Left colon (tissue), 2 donors: ENCODE results near the gene PUS1. TPM values are rescaled to one million over a fixed set of nuclear protein-coding genes. Genes with fewer than 3 reads are reported as not detected.
"Not testable (repeated sequence)": the region's sequence is repeated elsewhere in the genome, so short reads cannot be mapped to it uniquely, and the experiment has no call there.

Experiments used
- ATAC-seq: fragments of 200-7000 bp; cut with Tn5 transposase; one replicate; pipeline ENCODE4 v1.9.1; 2020; ENCODE audit warnings: mild to moderate bottlenecking, moderate library complexity
- DNase-seq, 2 donors: peaks; one replicate each; pipeline ENCODE4 v3.0.0-alpha.2; 2020
- intact Hi-C, 2 donors: fragments of 100-400 bp; cut with DNase I in 1 of 2; cut with micrococcal nuclease in 1 of 2; formaldehyde crosslinking; loops; one replicate each; pipeline versions ENCODE4 v1.11.2 to v1.14.0; 2022; cut with DNase I, micrococcal nuclease
- total RNA-seq, 2 donors: library from RNA; stranded (reverse); fragmentation: NEBNext Ultra II Directional; extraction: Animal tissue kit (Norgen Biotek cat#: 25700); gene quantifications; one replicate each; pipeline ENCODE4 v1.2.1, GENCODE V29; 2021
- donor health status: DM: no; HTN: no; CAD: no.
- donor health status: DM: yes; HTN: yes; CAD: no.

PUS1 gene
- total RNA-seq, 2 donors from 2014 or later = 19.7 to 31.8 TPM

DNA sequence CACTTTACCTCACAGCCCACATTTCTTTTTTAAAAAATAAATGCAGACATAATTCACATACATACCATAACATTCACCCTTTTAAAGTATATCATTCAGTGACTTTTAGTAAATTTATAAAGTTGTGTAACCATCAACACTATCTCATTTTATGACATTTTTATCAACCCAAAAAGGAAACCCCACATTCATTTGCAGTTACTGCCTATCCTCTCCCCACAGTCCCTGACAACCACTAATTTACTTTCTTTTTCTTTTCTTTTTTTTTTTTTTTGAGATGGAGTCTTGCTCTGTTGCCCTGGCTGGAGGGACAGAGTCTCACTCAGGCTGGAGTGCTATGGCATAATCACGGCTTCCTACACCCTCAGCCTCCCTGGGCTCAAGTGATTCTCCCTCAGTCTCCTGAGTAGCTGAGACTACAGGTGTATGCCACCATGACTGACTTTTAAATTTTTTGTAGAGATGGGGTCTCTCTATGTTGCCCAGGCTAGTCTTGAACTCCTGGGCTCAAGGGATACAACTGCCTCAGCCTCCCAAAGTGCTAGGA lies 19.2 kb downstream of the PUS1 start:
- intact Hi-C loops = no loop called here
- ATAC-seq (no peak), DNase-seq (no peak)

DNA sequence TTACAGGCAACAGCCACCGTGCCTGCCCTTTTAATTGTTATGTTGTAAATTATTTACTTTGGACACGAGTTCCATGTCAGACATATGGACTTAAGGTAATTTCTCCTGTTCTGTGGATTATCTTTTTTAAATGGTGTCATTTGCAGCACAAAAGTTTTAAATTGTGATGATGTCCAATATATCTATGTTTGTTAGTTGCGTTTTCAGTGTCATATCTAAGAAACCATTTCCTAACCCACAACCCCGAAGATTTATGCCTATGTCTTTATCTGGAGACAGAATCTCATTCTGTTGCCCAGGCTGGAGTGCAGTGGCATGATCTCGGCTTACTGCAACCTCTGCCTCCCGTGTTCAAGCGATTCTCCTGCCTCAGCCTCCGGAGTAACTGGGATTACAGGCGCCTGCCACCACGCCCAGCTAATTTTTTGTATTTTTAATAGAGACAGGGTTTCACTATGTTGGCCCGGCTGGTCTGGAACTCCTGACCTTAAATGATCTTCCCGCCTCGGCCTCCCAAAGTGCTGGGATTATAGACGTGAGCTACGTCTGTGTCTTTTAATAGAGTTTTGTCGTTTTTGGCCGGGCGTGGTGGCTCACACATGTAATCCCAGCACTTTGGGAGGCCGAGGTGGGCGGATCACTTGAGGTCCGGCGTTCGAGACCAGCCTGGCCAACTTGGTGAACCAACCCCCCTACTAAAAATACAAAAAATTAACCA lies 19.8 kb downstream of the PUS1 start:
- DNase-seq, intact Hi-C loops, ATAC-seq: not testable (repeated sequence)

DNA sequence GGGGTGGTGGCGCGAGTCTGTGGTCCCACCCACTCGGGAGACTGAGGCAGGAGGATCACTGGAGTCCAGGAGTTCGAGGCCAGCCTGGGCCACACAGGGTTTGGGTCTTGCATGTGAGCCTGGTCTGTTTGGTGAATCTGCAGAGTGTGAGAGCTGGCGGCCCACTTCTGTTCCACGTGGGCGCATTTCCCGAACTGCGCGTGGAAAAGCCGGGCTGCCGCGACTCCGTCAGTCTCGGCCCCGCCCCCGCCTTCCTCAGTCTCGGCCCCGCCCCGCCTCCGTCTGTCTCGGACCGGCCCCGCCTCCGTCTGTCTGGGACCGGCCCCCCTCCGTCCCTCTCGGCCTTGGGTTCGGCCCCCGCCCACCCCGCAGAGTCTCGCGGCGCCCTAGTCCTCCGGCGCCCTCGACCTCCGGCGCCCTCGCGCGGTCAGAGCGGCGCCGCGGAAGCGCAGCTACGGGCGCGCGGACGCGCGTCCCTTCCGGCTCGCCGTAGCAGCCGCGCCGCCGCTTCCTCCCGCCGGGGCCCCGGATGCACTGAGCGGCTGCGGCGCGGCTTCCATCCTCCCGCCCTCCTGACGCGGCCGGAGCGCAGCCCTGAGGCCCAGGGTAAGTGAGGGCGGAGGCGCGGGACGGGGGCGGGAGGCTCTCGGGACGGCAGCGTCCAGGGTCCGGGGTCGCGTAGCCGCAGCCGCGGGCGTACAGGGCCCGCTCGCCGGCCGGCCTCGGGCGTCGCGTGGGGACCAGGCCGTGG lies 20.5 kb downstream of the PUS1 start, which contains the start of gene EP400:
Gene EP400, plus strand, starts transcription at position 512 of the 751 bp plus-strand sequence. CDS start 10,678 bp downstream, outside the sequence.
- ATAC-seq (peak; percentile 95), DNase-seq (peak; percentile 95 to 99)
- intact Hi-C loops = no loop called here

DNA sequence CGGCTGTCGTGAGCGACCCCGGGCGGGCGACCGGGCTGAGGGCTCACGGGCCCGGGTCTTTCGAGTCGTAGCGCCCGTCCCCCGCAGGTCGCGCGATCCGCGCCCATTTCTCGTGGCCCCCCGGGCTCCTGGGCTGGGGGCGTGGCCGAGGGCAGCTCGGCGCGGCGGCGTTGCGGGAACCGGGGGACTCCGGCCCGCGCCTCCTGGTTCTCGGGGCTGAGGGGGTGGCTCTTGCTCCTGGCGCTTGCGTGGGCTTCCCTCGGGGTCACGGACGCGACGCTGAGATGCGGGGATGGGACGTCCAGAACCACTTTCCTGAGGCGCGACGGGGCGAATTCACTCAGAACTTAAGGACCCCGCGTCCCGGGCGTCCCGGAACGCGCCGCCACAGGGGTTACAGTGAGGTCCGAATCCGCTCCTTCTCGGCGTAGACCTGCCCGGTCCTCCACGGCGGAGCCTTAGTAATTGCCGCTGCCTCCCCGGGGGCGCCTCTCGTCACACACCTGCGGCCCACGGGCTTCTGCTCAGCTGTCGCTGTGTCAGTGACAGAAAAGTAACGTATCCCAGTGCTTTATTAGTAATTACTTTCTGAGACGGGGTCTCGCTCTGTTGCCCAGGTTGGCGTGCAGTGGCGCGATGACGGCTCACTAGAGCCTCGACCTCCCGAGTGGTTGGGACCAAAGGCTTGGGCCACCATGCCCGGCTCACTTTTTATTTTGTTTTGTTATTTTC lies 21.3 kb downstream of the PUS1 start:
- intact Hi-C loops = no loop called here
- ATAC-seq (peak; percentile 23), DNase-seq (peak; percentile 34 to 57)

DNA sequence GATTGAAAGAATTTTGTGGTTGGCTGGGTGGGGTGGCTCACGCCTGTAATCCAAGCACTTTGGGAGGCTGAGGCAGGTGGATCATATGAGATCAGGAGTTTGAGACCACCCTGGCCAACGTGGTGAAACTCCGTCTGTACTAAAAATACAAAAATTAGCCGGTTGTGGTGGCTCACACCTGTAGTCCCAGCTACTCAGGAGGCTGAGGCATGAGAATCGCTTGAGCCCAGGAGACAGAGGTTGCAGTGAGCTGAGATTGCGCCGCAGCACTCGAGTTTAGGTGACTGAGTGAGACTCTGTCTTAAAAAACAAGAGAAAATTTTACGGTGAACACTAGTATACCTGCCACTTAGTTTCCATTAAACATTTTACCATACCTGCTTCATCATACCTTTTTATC lies 24.7 kb downstream of the PUS1 start:
- ATAC-seq, DNase-seq, intact Hi-C loops: not testable (repeated sequence)

GRCh38 chr12:131954460-131954859 lies 25.4 kb downstream of the PUS1 start:
- DNase-seq, intact Hi-C loops, ATAC-seq: not testable (repeated sequence)

- ATAC-seq = no peak
- intact Hi-C loops = no loop called here
Observed at GRCh38 chr12:131959116-131959515, 30.0 kb downstream of the PUS1 start.

GRCh38 chr12:131959641-131960589 lies 30.8 kb downstream of the PUS1 start:
- DNase-seq (no peak), ATAC-seq (no peak)
- intact Hi-C loops = no loop called here

More at GRCh38 chr12:131959116-131959515, 30.0 kb downstream of the PUS1 start:
- DNase-seq = no peak

- intact Hi-C loops, ATAC-seq, DNase-seq: not testable (repeated sequence)
Observed at GRCh38 chr12:131960590-131961325, 31.7 kb downstream of the PUS1 start.

- ATAC-seq, intact Hi-C loops, DNase-seq: not testable (repeated sequence)
Observed at GRCh38 chr12:131961328-131961727, 32.3 kb downstream of the PUS1 start.

GRCh38 chr12:131962069-131962468 lies 33.0 kb downstream of the PUS1 start:
- DNase-seq (no peak), ATAC-seq (no peak)
- intact Hi-C loops = no loop called here

GRCh38 chr12:131963381-131963780 lies 34.3 kb downstream of the PUS1 start:
- ATAC-seq (no peak), DNase-seq (no peak)
- intact Hi-C loops = no loop called here

DNA sequence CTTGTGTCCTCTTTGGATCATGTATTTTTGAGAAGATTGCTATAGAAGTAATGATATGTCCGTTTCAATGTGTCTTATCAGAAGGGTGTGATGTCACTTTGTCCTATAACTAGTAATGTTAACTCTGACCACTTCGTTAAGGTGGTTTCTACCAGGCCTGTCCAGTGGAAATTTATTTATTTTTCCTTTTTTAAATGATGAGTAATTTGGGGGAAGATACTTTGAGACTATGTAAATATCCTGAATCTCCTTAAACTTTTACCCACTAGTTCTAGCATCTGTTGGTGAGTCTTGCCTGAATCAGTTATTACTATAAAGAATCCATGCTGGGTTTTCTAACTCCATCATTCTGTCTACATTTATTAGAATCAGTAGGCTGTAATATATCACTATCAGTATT lies 36.0 kb downstream of the PUS1 start:
- DNase-seq (no peak), ATAC-seq (no peak)
- intact Hi-C loops = no loop called here

GRCh38 chr12:131971226-131971625 lies 42.1 kb downstream of the PUS1 start:
- no peak for DNase-seq

DNA sequence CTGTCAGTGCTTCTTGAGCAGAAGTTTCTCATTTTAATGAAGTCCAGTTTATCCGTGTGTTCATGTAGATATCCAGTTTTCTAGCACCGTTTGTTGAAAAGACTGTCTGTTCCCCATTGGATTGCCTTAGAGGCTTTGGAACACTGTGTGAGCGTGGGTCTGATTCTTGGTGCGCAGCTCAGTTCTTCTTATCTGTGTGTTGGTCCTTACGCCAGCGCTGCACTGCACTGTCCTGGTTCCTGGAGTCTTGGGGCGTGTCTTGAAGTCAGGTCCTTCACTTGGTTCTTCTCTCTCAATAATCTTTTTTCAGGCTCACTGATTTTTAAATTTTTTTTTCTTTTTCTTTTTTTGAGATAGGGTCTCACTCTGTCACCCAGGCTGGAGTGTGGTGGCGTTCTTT lies 46.2 kb downstream of the PUS1 start:
- ATAC-seq (no peak), DNase-seq (no peak)
- intact Hi-C loops = no loop called here

More at GRCh38 chr12:131971226-131971625, 42.1 kb downstream of the PUS1 start:
- no peak for ATAC-seq
- intact Hi-C loops = no loop called here

GRCh38 chr12:131979606-131980005 lies 50.5 kb downstream of the PUS1 start:
- no peak for DNase-seq
- intact Hi-C loops = no loop called here
- no peak for ATAC-seq

GRCh38 chr12:131980263-131980662 lies 51.2 kb downstream of the PUS1 start:
- intact Hi-C loops = no loop called here
- no peak for DNase-seq
- peak; percentile 31 for ATAC-seq
